ENCODE measurements around the gene C19orf67.

DNA sequence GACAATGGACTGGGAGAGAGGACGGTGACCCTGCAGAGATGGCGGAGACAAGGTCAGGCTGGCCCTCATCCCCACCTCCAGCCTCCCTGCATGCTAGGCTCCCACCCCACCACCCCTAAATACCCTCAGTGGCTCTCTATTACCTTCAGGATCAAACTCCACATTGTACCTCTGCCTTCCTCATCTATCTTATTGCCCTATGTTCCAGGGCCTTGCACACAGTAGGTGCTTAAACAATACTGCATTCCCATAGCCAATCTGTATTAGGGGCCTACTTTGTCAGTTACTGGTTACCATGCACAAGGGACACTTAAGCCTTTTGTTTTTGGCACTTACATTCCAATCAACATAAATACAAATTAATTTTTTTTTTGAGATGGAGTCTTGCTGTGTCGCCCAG lies 30.2 kb downstream of the C19orf67 start:
- TF ChIP-seq, protein P1, sequence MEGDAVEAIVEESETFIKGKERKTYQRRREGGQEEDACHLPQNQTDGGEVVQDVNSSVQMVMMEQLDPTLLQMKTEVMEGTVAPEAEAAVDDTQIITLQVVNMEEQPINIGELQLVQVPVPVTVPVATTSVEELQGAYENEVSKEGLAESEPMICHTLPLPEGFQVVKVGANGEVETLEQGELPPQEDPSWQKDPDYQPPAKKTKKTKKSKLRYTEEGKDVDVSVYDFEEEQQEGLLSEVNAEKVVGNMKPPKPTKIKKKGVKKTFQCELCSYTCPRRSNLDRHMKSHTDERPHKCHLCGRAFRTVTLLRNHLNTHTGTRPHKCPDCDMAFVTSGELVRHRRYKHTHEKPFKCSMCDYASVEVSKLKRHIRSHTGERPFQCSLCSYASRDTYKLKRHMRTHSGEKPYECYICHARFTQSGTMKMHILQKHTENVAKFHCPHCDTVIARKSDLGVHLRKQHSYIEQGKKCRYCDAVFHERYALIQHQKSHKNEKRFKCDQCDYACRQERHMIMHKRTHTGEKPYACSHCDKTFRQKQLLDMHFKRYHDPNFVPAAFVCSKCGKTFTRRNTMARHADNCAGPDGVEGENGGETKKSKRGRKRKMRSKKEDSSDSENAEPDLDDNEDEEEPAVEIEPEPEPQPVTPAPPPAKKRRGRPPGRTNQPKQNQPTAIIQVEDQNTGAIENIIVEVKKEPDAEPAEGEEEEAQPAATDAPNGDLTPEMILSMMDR (IDR thresholded peaks at IDR 0.05) = no peak
- no peak for TF ChIP-seq POLR2A (IDR thresholded peaks at IDR 0.05)

Measured in body of pancreas (tissue), 4 donors.